Skeletal muscle satellite cell (primary cell): ENCODE measurements around the gene TNKS2.

Source experiments
- H3K27me3 ChIP-seq: 2 replicates; pipeline ENCODE4 v1.7.0; 2013; ENCODE audit warnings: low read length; ENCODE audit not compliant: control insufficient read depth, insufficient read depth
- H3K36me3 ChIP-seq: 2 replicates; pipeline ENCODE4 v1.7.0; 2013; ENCODE audit warnings: mild to moderate bottlenecking, control low read depth, low read length; ENCODE audit not compliant: insufficient read depth
- H3K4me1 ChIP-seq: 2 replicates; pipeline ENCODE4 v1.7.0; 2013; ENCODE audit warnings: low read length; ENCODE audit not compliant: control insufficient read depth, insufficient read depth
- H3K4me2 ChIP-seq: 2 replicates; pipeline ENCODE4 v1.7.0; 2013; ENCODE audit warnings: mild to moderate bottlenecking, low read length
- H3K4me3 ChIP-seq: 2 replicates; pipeline ENCODE4 v1.7.0; 2013; ENCODE audit warnings: low read length
- H3K9ac ChIP-seq: 2 replicates; pipeline ENCODE4 v1.7.0; 2013; ENCODE audit warnings: mild to moderate bottlenecking, low read depth, low read length, moderate library complexity
- H3K9me3 ChIP-seq: replicated peaks from 2 replicates; pipeline ENCODE4 v1.7.0; 2013; ENCODE audit warnings: mild to moderate bottlenecking, control low read depth, low read length

TNKS2 gene

GRCh38 chr10:91820144-91820543, 21.9 kb downstream of the TNKS2 start:
- Histone ChIP-seq H3K27me3 (no peaks in the 10 kb centered on the region), H3K4me2 (no peak overlapping the region), H3K9ac (no peak overlapping the region), H3K36me3 (peaks cover 72% of the 10 kb centered on the region), H3K4me1 (no peaks in the 10 kb centered on the region), H3K9me3 (no peaks in the 10 kb centered on the region), H3K4me3 (no peak overlapping the region)

DNA sequence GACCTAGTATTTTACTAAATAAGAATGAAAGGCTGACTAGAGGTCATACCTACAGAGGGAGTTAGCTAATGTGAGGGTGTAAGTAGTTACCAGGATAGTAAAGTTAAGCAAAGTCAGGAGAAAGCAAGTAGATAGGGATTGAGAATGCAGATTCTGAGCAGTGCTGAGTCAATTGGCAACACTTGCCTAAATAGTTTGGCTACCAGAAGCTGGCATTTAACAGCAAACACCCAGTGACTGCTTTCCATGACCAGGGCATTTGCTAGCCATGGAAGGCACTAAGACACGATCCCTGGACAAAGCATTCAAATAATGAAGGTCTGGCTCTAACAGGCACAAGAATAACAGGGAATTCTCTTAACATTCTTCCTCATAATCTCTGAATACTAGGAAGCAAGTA, 25.9 kb downstream of the TNKS2 start:
- Histone ChIP-seq H3K9ac (no peak overlapping the region), H3K4me3 (no peak overlapping the region), H3K4me1 (no peaks in the 10 kb centered on the region), H3K27me3 (no peaks in the 10 kb centered on the region), H3K36me3 (peaks cover 75% of the 10 kb centered on the region), H3K4me2 (no peak overlapping the region), H3K9me3 (no peaks in the 10 kb centered on the region)

GRCh38 chr10:91829268-91829667, 31.0 kb downstream of the TNKS2 start:
- no peak overlapping the region for H3K4me2 ChIP-seq
- no peaks in the 10 kb centered on the region for H3K4me1 ChIP-seq
- no peak overlapping the region for H3K9ac ChIP-seq
- H3K27me3 ChIP-seq = no peaks in the 10 kb centered on the region
- no peaks in the 10 kb centered on the region for H3K9me3 ChIP-seq
- H3K4me3 ChIP-seq = no peak overlapping the region
- H3K36me3 ChIP-seq = peaks cover 70% of the 10 kb centered on the region

DNA sequence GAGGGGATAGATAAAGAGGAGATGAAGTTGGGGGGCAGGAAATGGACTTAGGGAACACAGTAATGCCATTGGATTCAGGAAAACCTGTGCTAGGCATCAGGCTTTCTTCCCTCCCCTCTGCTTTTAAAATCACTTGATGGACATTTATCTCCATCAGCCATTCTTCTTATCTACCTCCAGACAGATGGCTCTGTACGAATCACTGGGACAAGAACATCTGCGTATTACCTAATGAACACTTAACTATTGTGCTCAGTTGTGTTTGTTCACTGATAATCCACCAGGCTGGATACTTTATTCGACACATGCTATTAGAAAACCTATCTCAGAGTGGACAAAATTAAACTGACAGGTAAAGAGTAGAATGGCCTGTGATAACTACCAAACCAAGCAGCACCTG, 40.0 kb downstream of the TNKS2 start:
- no peaks in the 10 kb centered on the region for H3K4me1 ChIP-seq
- no peaks in the 10 kb centered on the region for H3K9me3 ChIP-seq
- no peak overlapping the region for H3K4me3 ChIP-seq
- H3K4me2 ChIP-seq = no peak overlapping the region
- H3K9ac ChIP-seq = no peak overlapping the region
- no peaks in the 10 kb centered on the region for H3K27me3 ChIP-seq
- H3K36me3 ChIP-seq = peaks cover 74% of the 10 kb centered on the region

GRCh38 chr10:91843083-91843482, 44.9 kb downstream of the TNKS2 start:
- H3K9ac ChIP-seq = no peak overlapping the region
- peaks cover 88% of the 10 kb centered on the region for H3K36me3 ChIP-seq
- H3K4me2 ChIP-seq = no peak overlapping the region
- H3K4me1 ChIP-seq = no peaks in the 10 kb centered on the region
- no peaks in the 10 kb centered on the region for H3K9me3 ChIP-seq
- no peak overlapping the region for H3K4me3 ChIP-seq
- no peaks in the 10 kb centered on the region for H3K27me3 ChIP-seq

GRCh38 chr10:91856637-91857036, 58.4 kb downstream of the TNKS2 start:
- H3K36me3 ChIP-seq = peaks cover 69% of the 10 kb centered on the region

GRCh38 chr10:91860885-91861284, 62.7 kb downstream of the TNKS2 start:
- Histone ChIP-seq H3K4me1 (no peaks in the 10 kb centered on the region), H3K4me2 (no peak overlapping the region), H3K4me3 (no peak overlapping the region), H3K27me3 (no peaks in the 10 kb centered on the region), H3K9me3 (no peaks in the 10 kb centered on the region), H3K36me3 (peaks cover 81% of the 10 kb centered on the region), H3K9ac (no peak overlapping the region)

More at GRCh38 chr10:91856637-91857036, 58.4 kb downstream of the TNKS2 start:
- no peaks in the 10 kb centered on the region for H3K9me3 ChIP-seq
- H3K4me2 ChIP-seq = no peak overlapping the region
- no peak overlapping the region for H3K9ac ChIP-seq
- H3K4me3 ChIP-seq = no peak overlapping the region
- no peaks in the 10 kb centered on the region for H3K4me1 ChIP-seq
- H3K27me3 ChIP-seq = no peaks in the 10 kb centered on the region

GRCh38 chr10:91864099-91864498, 65.9 kb downstream of the TNKS2 start:
- Histone ChIP-seq H3K4me3 (no peak overlapping the region), H3K9me3 (no peaks in the 10 kb centered on the region), H3K4me1 (no peaks in the 10 kb centered on the region), H3K36me3 (peaks cover 60% of the 10 kb centered on the region), H3K9ac (no peak overlapping the region), H3K27me3 (no peaks in the 10 kb centered on the region), H3K4me2 (no peak overlapping the region)

DNA sequence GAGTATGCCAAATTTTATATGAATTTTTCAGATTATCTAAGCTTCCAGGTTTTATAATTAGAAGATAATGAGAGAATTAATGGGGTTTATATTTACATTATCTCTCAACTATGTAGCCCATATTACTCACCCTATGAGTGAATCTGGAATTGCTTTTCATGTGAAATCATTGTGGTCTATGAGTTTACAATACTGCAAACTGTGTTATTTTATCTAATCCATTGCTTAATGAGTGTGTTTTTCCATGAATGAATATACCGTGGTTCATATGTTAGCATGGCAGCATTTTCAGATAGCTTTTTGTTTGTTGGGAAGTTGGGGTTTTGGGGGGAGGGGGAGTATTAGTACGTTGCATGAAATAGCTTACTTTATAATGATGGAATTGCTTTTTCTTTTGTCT, 66.5 kb downstream of the TNKS2 start:
- Histone ChIP-seq H3K4me3 (no peak overlapping the region), H3K9ac (no peak overlapping the region), H3K36me3 (peaks cover 54% of the 10 kb centered on the region), H3K4me1 (no peaks in the 10 kb centered on the region), H3K4me2 (no peak overlapping the region), H3K9me3 (no peaks in the 10 kb centered on the region), H3K27me3 (no peaks in the 10 kb centered on the region)

- H3K4me1 ChIP-seq = no peaks in the 10 kb centered on the region
- no peak overlapping the region for H3K4me2 ChIP-seq
- no peaks in the 10 kb centered on the region for H3K9me3 ChIP-seq
- H3K36me3 ChIP-seq = peaks cover 46% of the 10 kb centered on the region
- H3K4me3 ChIP-seq = no peak overlapping the region
- H3K27me3 ChIP-seq = no peaks in the 10 kb centered on the region
- H3K9ac ChIP-seq = no peak overlapping the region
Measured at GRCh38 chr10:91865562-91866081, 67.4 kb downstream of the TNKS2 start.

- Histone ChIP-seq H3K27me3 (no peaks in the 10 kb centered on the region), H3K9ac (no peak overlapping the region), H3K4me3 (no peak overlapping the region), H3K4me1 (no peaks in the 10 kb centered on the region), H3K9me3 (no peaks in the 10 kb centered on the region), H3K36me3 (no peaks in the 10 kb centered on the region), H3K4me2 (no peak overlapping the region)
Measured at GRCh38 chr10:91875156-91875555, 76.9 kb downstream of the TNKS2 start.

DNA sequence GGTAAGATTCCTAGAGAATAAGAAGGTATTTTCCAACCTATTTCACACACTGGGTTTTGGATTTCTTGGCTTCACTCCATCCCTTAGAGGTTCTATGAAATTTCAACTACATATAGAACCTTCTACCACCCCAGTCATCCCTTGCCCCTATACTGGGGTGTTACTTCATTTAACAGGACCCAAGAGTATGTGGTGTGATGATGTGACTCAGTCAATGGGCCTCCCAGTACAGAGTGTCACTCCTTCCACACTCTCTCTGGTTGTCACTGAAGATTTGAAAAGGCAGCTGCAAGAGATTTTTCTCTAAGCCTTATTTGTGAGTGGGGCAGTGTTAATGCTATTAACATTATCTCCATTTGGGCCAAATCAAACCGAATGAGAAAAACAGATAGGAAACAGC, 77.6 kb downstream of the TNKS2 start:
- Histone ChIP-seq H3K4me3 (no peak overlapping the region), H3K9me3 (no peaks in the 10 kb centered on the region), H3K9ac (no peak overlapping the region), H3K4me2 (no peak overlapping the region), H3K27me3 (no peaks in the 10 kb centered on the region), H3K36me3 (no peaks in the 10 kb centered on the region), H3K4me1 (no peaks in the 10 kb centered on the region)
